Neuronal stem cell (in vitro differentiated cells): ENCODE results near the gene DLK1.

ENCODE experiments used
- DNase-seq: peaks from one replicate; pipeline ENCODE4 v3.0.0-alpha.2; 2013; ENCODE audit warnings: low spot score
- H2AFZ ChIP-seq: one replicate; pipeline ENCODE4 v1.6.1; 2013; ENCODE audit warnings: mild to moderate bottlenecking, low read length, inconsistent platforms
- H2AK5ac ChIP-seq: 2 replicates; pipeline ENCODE4 v1.6.1; 2013; ENCODE audit warnings: low read depth, mild to moderate bottlenecking, inconsistent platforms, low read length, moderate library complexity, mixed read lengths
- H2BK120ac ChIP-seq: 2 replicates; pipeline ENCODE4 v1.6.1; 2013; ENCODE audit warnings: low read depth, mild to moderate bottlenecking, inconsistent platforms, low read length, moderate library complexity, mixed read lengths
- H2BK12ac ChIP-seq: one replicate; pipeline ENCODE4 v1.6.1; 2013; ENCODE audit warnings: low read length, inconsistent platforms
- H2BK15ac ChIP-seq: 2 replicates; pipeline ENCODE4 v1.6.1; 2013; ENCODE audit warnings: mild to moderate bottlenecking, low read length, inconsistent platforms, mixed read lengths
- H2BK5ac ChIP-seq: one replicate; pipeline ENCODE4 v1.6.1; 2013; ENCODE audit warnings: inconsistent platforms, mild to moderate bottlenecking, low read length, moderate library complexity
- H3K14ac ChIP-seq: one replicate; pipeline ENCODE4 v1.6.1; 2013; ENCODE audit warnings: low read length, inconsistent platforms
- H3K18ac ChIP-seq: 2 replicates; pipeline ENCODE4 v1.6.1; 2013; ENCODE audit warnings: low read length, inconsistent platforms
- H3K23ac ChIP-seq: 2 replicates; pipeline ENCODE4 v1.6.1; 2013; ENCODE audit warnings: low read depth, mild to moderate bottlenecking, mixed read lengths, low read length, inconsistent platforms; ENCODE audit not compliant: poor library complexity
- H3K27ac ChIP-seq: replicated peaks from 3 replicates; pipeline ENCODE4 v1.5.1; 2013; ENCODE audit warnings: low read length, inconsistent platforms
- H3K27me3 ChIP-seq, 3 experiments: 2 replicates each; pipeline ENCODE4 v1.6.1; 2013; ENCODE audit warnings: low read length in 3 of 3, mild to moderate bottlenecking in 2 of 3, inconsistent platforms in 1 of 3, low read depth in 1 of 3, mixed read lengths in 1 of 3, moderate library complexity in 1 of 3; ENCODE audit not compliant: control insufficient read depth in 3 of 3, insufficient read depth in 3 of 3
- H3K36me3 ChIP-seq, 2 donors: replicated peaks in 1 of 2; 2 replicates each; pipeline ENCODE4 v1.6.1; 2013; ENCODE audit warnings: low read length in 2 of 2; ENCODE audit not compliant: control insufficient read depth in 2 of 2, insufficient read depth in 2 of 2
- H3K4ac ChIP-seq: 2 replicates; pipeline ENCODE4 v1.6.1; 2013; ENCODE audit warnings: inconsistent platforms, mild to moderate bottlenecking, low read length, moderate library complexity
- H3K4me1 ChIP-seq, 2 donors: 1 replicate in 1 of 2; 2 replicates in 1 of 2; pipeline ENCODE4 v1.6.1; 2013; ENCODE audit warnings: low read length in 2 of 2, low read depth in 1 of 2; ENCODE audit not compliant: control insufficient read depth in 2 of 2, insufficient read depth in 1 of 2
- H3K4me2 ChIP-seq: one replicate; pipeline ENCODE4 v1.6.1; 2013; ENCODE audit warnings: mild to moderate bottlenecking, low read length, inconsistent platforms; ENCODE audit not compliant: insufficient read depth, poor library complexity, severe bottlenecking
- H3K4me3 ChIP-seq, 2 donors: 2 replicates each; pipeline ENCODE4 v1.5.1; 2013; ENCODE audit warnings: low read length in 2 of 2, mild to moderate bottlenecking in 2 of 2, inconsistent platforms in 1 of 2, moderate library complexity in 1 of 2
- H3K79me1 ChIP-seq: one replicate; pipeline ENCODE4 v1.6.1; 2013; ENCODE audit warnings: low read depth, mild to moderate bottlenecking, inconsistent platforms, low read length, moderate library complexity
- H3K9ac ChIP-seq: one replicate; pipeline ENCODE4 v1.6.1; 2013; ENCODE audit warnings: mild to moderate bottlenecking, low read depth, low read length, inconsistent platforms; ENCODE audit not compliant: poor library complexity
- H3K9me3 ChIP-seq, 2 donors: replicated peaks in 1 of 2; 2 replicates each; pipeline versions ENCODE3 to v1.6.1; 2013; ENCODE audit warnings: low read length in 2 of 2, mild to moderate bottlenecking in 2 of 2, inconsistent platforms in 1 of 2, low read depth in 1 of 2, mixed read lengths in 1 of 2, moderate library complexity in 1 of 2; ENCODE audit not compliant: control insufficient read depth in 2 of 2, insufficient read depth in 1 of 2
- H4K8ac ChIP-seq: one replicate; pipeline ENCODE4 v1.6.1; 2013; ENCODE audit warnings: low read depth, mild to moderate bottlenecking, inconsistent platforms, low read length, moderate library complexity
- H4K91ac ChIP-seq: one replicate; pipeline ENCODE4 v1.6.1; 2013; ENCODE audit warnings: low read length, low read depth, mild to moderate bottlenecking, inconsistent platforms; ENCODE audit not compliant: poor library complexity
- WGBS, 2 donors: extraction: QIAGEN DNeasy Blood & Tissue Kit; methylation state at CpG; one replicate each; pipeline ENCODE4 v1.1.7; 2013; ENCODE audit warnings: missing lambda C conversion rate in 2 of 2, mixed read lengths in 1 of 2; ENCODE audit not compliant: insufficient read length in 2 of 2, insufficient replicate concordance in 1 of 2; ENCODE audit errors: extremely low coverage in 2 of 2; 5-methylcytosine and 5-hydroxymethylcytosine counted together

The DLK1 gene

GRCh38 chr14:100755649-100756048 is 29.0 kb downstream of the DLK1 start:
- H2AK5ac ChIP-seq = no peak overlapping the region
- H2AFZ ChIP-seq = no peak overlapping the region
- H4K91ac ChIP-seq = no peak overlapping the region
- H3K23ac ChIP-seq = no peak overlapping the region
- no peak overlapping the region for H2BK15ac ChIP-seq
- no peak overlapping the region for H2BK120ac ChIP-seq
- no peak overlapping the region for H2BK12ac ChIP-seq
- no peak overlapping the region for H2BK5ac ChIP-seq
- no peak overlapping the region for H3K4me3 ChIP-seq
- H3K9me3 ChIP-seq = no peaks in the 10 kb centered on the region
- DNase-seq = no peak
- H3K9ac ChIP-seq = no peak overlapping the region
- H3K79me1 ChIP-seq = no peaks in the 10 kb centered on the region
- H3K27me3 ChIP-seq = no peaks in the 10 kb centered on the region
- H3K27ac ChIP-seq = no peak overlapping the region
- H3K18ac ChIP-seq = no peak overlapping the region
- peaks cover 1 to 7% of the 10 kb centered on the region in 2 donors for H3K4me1 ChIP-seq
- H3K4ac ChIP-seq = no peak overlapping the region
- H3K36me3 ChIP-seq = no peaks in the 10 kb centered on the region
- H3K14ac ChIP-seq = no peak overlapping the region
- H3K4me2 ChIP-seq = no peak overlapping the region
- H4K8ac ChIP-seq = no peak overlapping the region
- WGBS, 2 donors = no CpG with 5 or more reads among the region's 1 CpG

- H3K9ac ChIP-seq = no peak overlapping the region
- no peak overlapping the region for H2BK15ac ChIP-seq
- H3K27ac ChIP-seq = no peak overlapping the region
- no peak overlapping the region for H3K23ac ChIP-seq
- H4K8ac ChIP-seq = no peak overlapping the region
- H3K4me1 ChIP-seq = peaks cover 16% of the 10 kb centered on the region in 2 donors
- no peaks in the 10 kb centered on the region for H3K27me3 ChIP-seq
- H3K4me2 ChIP-seq = no peak overlapping the region
- no peak overlapping the region for H2BK120ac ChIP-seq
- no peak for DNase-seq
- H3K18ac ChIP-seq = no peak overlapping the region
- H2AK5ac ChIP-seq = no peak overlapping the region
- WGBS, 2 donors = no CpG with 5 or more reads among the region's 3 CpGs
- no peak overlapping the region for H3K4me3 ChIP-seq
- no peak overlapping the region for H4K91ac ChIP-seq
- no peaks in the 10 kb centered on the region for H3K79me1 ChIP-seq
- H2BK5ac ChIP-seq = no peak overlapping the region
- H3K9me3 ChIP-seq = peaks cover 4 to 7% of the 10 kb centered on the region in 2 donors
- H3K4ac ChIP-seq = no peak overlapping the region
- no peak overlapping the region for H3K14ac ChIP-seq
- H2AFZ ChIP-seq = no peak overlapping the region
- H3K36me3 ChIP-seq = no peaks in the 10 kb centered on the region
- no peak overlapping the region for H2BK12ac ChIP-seq
Measured at GRCh38 chr14:100761481-100761880, 34.8 kb downstream of the DLK1 start.

DNA sequence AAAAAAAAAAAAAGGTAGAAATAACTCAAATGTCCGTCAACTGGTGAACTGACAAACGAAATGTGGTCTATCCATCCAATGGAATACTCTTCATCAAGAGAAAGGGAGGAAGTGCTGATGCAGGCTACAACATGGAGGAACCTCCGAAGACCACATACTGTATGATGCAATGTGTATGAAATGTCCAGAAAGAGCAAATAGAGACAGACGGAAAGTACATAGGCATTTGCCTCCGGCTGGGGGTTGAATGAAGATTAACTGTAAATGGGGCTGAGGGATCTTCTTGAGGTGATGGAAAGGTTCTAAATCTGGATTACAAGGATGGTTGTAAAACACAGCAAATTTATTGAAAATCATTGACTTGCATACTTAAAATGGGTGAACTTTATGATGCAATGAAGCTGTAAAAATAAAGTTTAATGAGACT is 35.4 kb downstream of the DLK1 start:
- Histone ChIP-seq H3K9ac (no peak overlapping the region), H3K14ac (no peak overlapping the region), H4K8ac (no peak overlapping the region), H2BK12ac (no peak overlapping the region), H3K4me1 (peaks cover 16% of the 10 kb centered on the region in 2 donors), H3K23ac (no peak overlapping the region), H3K27me3 (no peaks in the 10 kb centered on the region), H2AK5ac (no peak overlapping the region), H3K79me1 (no peaks in the 10 kb centered on the region), H3K4ac (no peak overlapping the region), H3K36me3 (no peaks in the 10 kb centered on the region), H3K4me2 (no peak overlapping the region), H3K27ac (no peak overlapping the region), H3K4me3 (no peak overlapping the region), H4K91ac (no peak overlapping the region), H2BK5ac (no peak overlapping the region), H2BK15ac (no peak overlapping the region), H3K18ac (no peak overlapping the region), H3K9me3 (peaks cover 4 to 7% of the 10 kb centered on the region in 2 donors), H2BK120ac (no peak overlapping the region), H2AFZ (no peak overlapping the region)
- no peak for DNase-seq
- WGBS, 2 donors = no CpG with 5 or more reads among the region's 5 CpGs

DNA sequence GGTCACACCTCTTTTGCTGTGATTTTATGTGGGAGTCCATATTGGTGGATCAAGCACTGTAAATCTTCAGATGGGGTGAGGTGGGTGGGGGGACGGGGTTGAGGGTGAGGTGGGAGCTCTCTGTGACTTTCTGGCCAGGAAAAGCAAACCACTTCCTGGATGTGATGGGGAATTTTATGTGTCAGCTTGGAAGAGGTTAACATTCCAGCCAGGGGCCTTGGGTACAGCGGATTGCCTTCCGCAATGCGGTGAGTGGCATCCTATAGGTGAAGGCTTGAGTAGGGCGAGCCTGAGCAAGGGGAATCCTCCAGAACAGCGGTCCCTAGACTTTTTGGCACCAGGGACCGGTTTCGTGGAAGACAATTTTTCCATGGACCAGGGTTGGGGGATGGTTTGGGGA is 36.2 kb downstream of the DLK1 start:
- Histone ChIP-seq H2BK15ac (no peak overlapping the region), H3K4me2 (no peak overlapping the region), H3K23ac (no peak overlapping the region), H3K9me3 (peaks cover 4 to 7% of the 10 kb centered on the region in 2 donors), H4K91ac (no peak overlapping the region), H3K9ac (no peak overlapping the region), H2BK5ac (no peak overlapping the region), H3K14ac (no peak overlapping the region), H2BK120ac (no peak overlapping the region), H3K79me1 (no peaks in the 10 kb centered on the region), H3K27ac (no peak overlapping the region), H3K18ac (peak overlapping the region; percentile 72), H3K4ac (no peak overlapping the region), H2AFZ (no peak overlapping the region), H2AK5ac (no peak overlapping the region), H3K27me3 (no peaks in the 10 kb centered on the region), H3K4me3 (no peak overlapping the region), H2BK12ac (peak overlapping the region; percentile 34), H4K8ac (no peak overlapping the region), H3K36me3 (no peaks in the 10 kb centered on the region), H3K4me1 (peaks cover 16% of the 10 kb centered on the region in 2 donors)
- WGBS, 2 donors = no CpG with 5 or more reads among the region's 8 CpGs
- DNase-seq = no peak
